Endothelial cell of umbilical vein (primary cell): ENCODE data around the gene JAZF1. TPM values are rescaled to one million over a fixed set of nuclear protein-coding genes. Genes with fewer than 3 reads are reported as not detected.
"Not testable (repeated sequence)": the region's sequence is repeated elsewhere in the genome, so short reads cannot be mapped to it uniquely, and the experiment has no call there.

ENCODE experiments used
- BruUV-seq: library from RNA; stranded (reverse); fragments of 400-500 nt; replicated peaks from 2 replicates; lab custom pipeline; 2021; lab: Mats Ljungman, UMichigan
- CTCF ChIA-PET: fragments of 300-600, 350-600 bp; sonication (Branson Sonifier 250); formaldehyde crosslinking; loops from one replicate; lab custom pipeline; 2021; ENCODE audit warnings: antibody characterized with exemption, inconsistent platforms; lab: Charles Lee
- POLR2A ChIA-PET: fragments of 300-600, 350-600 bp; sonication (Branson Sonifier 250); formaldehyde crosslinking; loops from one replicate; lab custom pipeline; 2021; ENCODE audit warnings: antibody characterized with exemption, inconsistent platforms; lab: Charles Lee
- DNase-seq: peaks from one replicate; pipeline ENCODE4 v3.0.0-alpha.2; 2011; ENCODE audit warnings: low read depth, low spot score
- FAIRE-seq: peaks from 2 replicates; lab custom pipeline; 2011; peaks lifted over from hg19 to GRCh38; lab: Jason Lieb, UNC
- H2AFZ ChIP-seq: 2 replicates; pipeline ENCODE4 v1.6.0; 2012; ENCODE audit warnings: low read depth, low read length, control low read depth, inconsistent platforms
- H3K27ac ChIP-seq: 2 replicates; pipeline ENCODE4 v1.5.1; 2011; ENCODE audit warnings: low read depth, mild to moderate bottlenecking, control low read depth, low read length, moderate library complexity; ENCODE audit not compliant: insufficient read depth
- H3K27me3 ChIP-seq, 2 experiments: 2 replicates each; pipeline versions ENCODE4 v1.6.0 to v1.6.1; 2011; ENCODE audit warnings: low read length in 2 of 2, mixed read lengths in 1 of 2; ENCODE audit not compliant: control insufficient read depth in 2 of 2, insufficient read depth in 2 of 2
- H3K36me3 ChIP-seq, 2 experiments: 2 replicates in 1 of 2; 3 replicates in 1 of 2; pipeline ENCODE4 v1.5.1; 2011; ENCODE audit warnings: low read length in 2 of 2, mild to moderate bottlenecking in 1 of 2, moderate library complexity in 1 of 2; ENCODE audit not compliant: control insufficient read depth in 2 of 2, insufficient read depth in 2 of 2; ENCODE audit errors: extremely low read depth in 1 of 2
- H3K4me1 ChIP-seq: 3 replicates; pipeline ENCODE4 v1.5.1; 2011; ENCODE audit warnings: mild to moderate bottlenecking, low read length; ENCODE audit not compliant: control insufficient read depth, insufficient read depth; ENCODE audit errors: extremely low read depth
- H3K4me2 ChIP-seq: 2 replicates; pipeline ENCODE4 v1.6.1; 2011; ENCODE audit warnings: low read length, control low read depth, mixed read lengths; ENCODE audit not compliant: insufficient read depth
- H3K4me3 ChIP-seq, 3 experiments: fragments of 200-600 bp in 1 of 3; sonication (generic), shearing (Covaris generic) in 1 of 3; replicated peaks in 1 of 3; 2 replicates each; pipeline ENCODE4 v1.5.1; 2011 to 2016; ENCODE audit warnings: control low read depth in 3 of 3, low read length in 3 of 3, mild to moderate bottlenecking in 2 of 3, inconsistent platforms in 1 of 3, low read depth in 1 of 3, moderate library complexity in 1 of 3; ENCODE audit not compliant: insufficient read depth in 1 of 3
- H3K79me2 ChIP-seq: 2 replicates; pipeline ENCODE4 v1.6.0; 2012; ENCODE audit warnings: low read length, inconsistent platforms; ENCODE audit not compliant: control insufficient read depth, insufficient read depth
- H3K9ac ChIP-seq: replicated peaks from 2 replicates; pipeline ENCODE3; 2011; ENCODE audit warnings: low read length, control low read depth; ENCODE audit not compliant: insufficient read depth; ENCODE audit errors: extremely low read depth
- H3K9me1 ChIP-seq: replicated peaks from 3 replicates; pipeline ENCODE4 v1.6.0; 2011; ENCODE audit warnings: mild to moderate bottlenecking, low read length; ENCODE audit not compliant: control insufficient read depth, insufficient read depth; ENCODE audit errors: extremely low read depth
- H3K9me3 ChIP-seq: replicated peaks from 2 replicates; pipeline ENCODE4 v1.5.1; 2012; ENCODE audit warnings: low read length, inconsistent platforms; ENCODE audit not compliant: control insufficient read depth, insufficient read depth
- H4K20me1 ChIP-seq: replicated peaks from 2 replicates; pipeline ENCODE3; 2011; ENCODE audit warnings: mild to moderate bottlenecking, low read length; ENCODE audit not compliant: control insufficient read depth, insufficient read depth; ENCODE audit errors: extremely low read depth
- CTCF ChIP-seq, 2 donors: IDR thresholded peaks; 1 replicate in 1 of 2; 2 replicates in 1 of 2; pipeline ENCODE4 v1.5.1; 2011; ENCODE audit warnings: low read length in 2 of 2, mild to moderate bottlenecking in 2 of 2, moderate library complexity in 2 of 2, control low read depth in 1 of 2, inconsistent platforms in 1 of 2, low read depth in 1 of 2; ENCODE audit not compliant: insufficient read depth in 1 of 2; ENCODE audit errors: extremely low read depth in 1 of 2
- EZH2 ChIP-seq: IDR thresholded peaks from 2 replicates; pipeline ENCODE4 v1.6.1; 2012; ENCODE audit warnings: borderline replicate concordance, low read depth, mild to moderate bottlenecking, moderate library complexity, low read length, inconsistent platforms; ENCODE audit not compliant: severe bottlenecking
- FOS ChIP-seq: IDR thresholded peaks from 2 replicates; pipeline ENCODE4 v1.6.1; 2011; ENCODE audit warnings: mild to moderate bottlenecking, low read length, moderate library complexity, borderline replicate concordance; ENCODE audit not compliant: insufficient read depth
- GATA2 ChIP-seq: IDR thresholded peaks from 2 replicates; pipeline ENCODE4 v1.7.0; 2011; ENCODE audit warnings: low read depth, mild to moderate bottlenecking, moderate library complexity, mixed read lengths, low read length; ENCODE audit not compliant: insufficient read length, insufficient read depth
- JUN ChIP-seq: IDR thresholded peaks from 2 replicates; pipeline ENCODE4 v1.6.1; 2011; ENCODE audit warnings: borderline replicate concordance, low read depth; ENCODE audit not compliant: insufficient read length, insufficient read depth
- MAX ChIP-seq: IDR thresholded peaks from 2 replicates; pipeline ENCODE4 v1.6.1; 2011; ENCODE audit not compliant: insufficient read depth, insufficient read length
- MYC ChIP-seq: IDR thresholded peaks from one replicate; pipeline ENCODE4 v1.6.1; 2011; ENCODE audit warnings: mild to moderate bottlenecking, low read depth, low read length
- POLR2A ChIP-seq: IDR thresholded peaks from 2 replicates; pipeline ENCODE4 v1.6.1; 2012; ENCODE audit warnings: low read depth, mild to moderate bottlenecking, control low read depth, low read length
- POLR2AphosphoS5 ChIP-seq: IDR thresholded peaks from 2 replicates; pipeline ENCODE4 v1.6.1; 2012; ENCODE audit warnings: low read depth, mild to moderate bottlenecking, control low read depth, low read length, moderate library complexity; ENCODE audit not compliant: insufficient read depth
- dilution Hi-C: fragments of 300-500 bp; cut with MboI; formaldehyde crosslinking; loops from one replicate; pipeline ENCODE4 v1.15.0; 2019; ENCODE audit warnings: low sequenced_read_pairs; ENCODE audit not compliant: extremely low pct_ligation_motif_present
- intact Hi-C: fragments of 100-400 bp; cut with micrococcal nuclease; formaldehyde crosslinking; loops from one replicate; pipeline ENCODE4 v1.10.0; 2022
- polyA plus RNA-seq, 4 experiments: library from polyadenylated mRNA; depleted of rRNA in 3 of 4; stranded (reverse) in 3 of 4; unstranded in 1 of 4; fragments of >200 nt; gene quantifications; 2 replicates each; pipeline versions ENCODE4 v1.2.1 to v1.2.3, GENCODE V29; 2011 to 2012; ENCODE audit warnings: missing spikeins in 1 of 4
- total RNA-seq: library from RNA; stranded (reverse); gene quantifications from 2 replicates; pipeline ENCODE4 v1.2.3, GENCODE V29; 2021

The JAZF1 gene
- total and polyA plus RNA-seq, 2 donors (not counting 3 experiments of a cell fraction or from before 2014, with no cell fraction given): 2.5 to 16.9 TPM

DNA sequence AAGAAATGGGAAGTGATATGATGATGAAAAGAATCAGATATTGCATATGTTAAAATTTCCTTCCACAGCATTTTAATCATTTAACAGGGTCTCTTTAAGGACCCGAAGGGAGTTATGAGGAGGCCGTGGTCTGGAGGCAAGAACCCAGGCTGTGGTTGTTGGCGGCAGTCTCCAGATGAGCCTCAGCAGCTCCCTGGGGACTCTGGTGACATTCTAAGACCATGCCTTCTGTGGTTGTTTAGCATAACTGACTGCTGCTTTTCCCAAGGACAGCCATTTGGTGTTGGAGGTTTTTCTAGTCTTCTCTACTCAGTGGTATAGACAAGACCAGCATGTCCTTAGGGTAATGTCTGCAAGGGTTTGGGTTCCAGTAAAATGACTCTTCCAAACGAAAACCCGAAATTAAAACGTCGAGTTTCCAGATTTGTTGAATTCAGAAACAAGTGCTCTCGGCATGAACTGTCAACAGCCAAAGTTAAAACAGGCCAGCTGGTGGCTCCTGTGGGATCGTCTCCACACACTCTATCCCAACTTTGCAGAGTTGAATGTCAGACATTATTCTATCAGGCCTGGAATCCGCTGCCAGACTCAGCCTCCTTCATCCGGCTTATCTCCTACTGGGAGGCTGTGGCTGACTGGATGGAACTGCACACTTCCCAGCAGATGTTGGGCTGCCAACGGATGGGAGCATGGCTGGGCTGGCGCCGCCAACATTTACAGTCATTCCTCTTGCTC, 257.5 kb downstream of the JAZF1 start:
- CTCF ChIA-PET: interaction anchor here (1.0 to 6.8 kb wide), 3 partner anchors 178 to 727 kb away, joined by 3 to 148 read pairs (median 3); no protein-coding TSS in a partner anchor
- intact Hi-C loops: loop anchor here (5.0 to 10.0 kb wide), 3 partner anchors 154 to 318 kb away; no protein-coding TSS in a partner anchor

GRCh38 chr7:27922389-27922788, 258.2 kb downstream of the JAZF1 start:
- H3K4me2 ChIP-seq, H2AFZ ChIP-seq, BruUV-seq, H3K9ac ChIP-seq, dilution Hi-C loops, DNase-seq, H4K20me1 ChIP-seq, H3K27ac ChIP-seq, POLR2A ChIA-PET, H3K9me3 ChIP-seq, H3K79me2 ChIP-seq, FAIRE-seq, H3K9me1 ChIP-seq, H3K4me3 ChIP-seq, H3K27me3 ChIP-seq, H3K36me3 ChIP-seq: not testable (repeated sequence)
- CTCF ChIA-PET: interaction anchor here (1.0 to 6.8 kb wide), 5 partner anchors 78 to 726 kb away, joined by 3 to 148 read pairs (median 4); no protein-coding TSS in a partner anchor
- intact Hi-C loops: loop anchor here (5.0 to 10.0 kb wide), 3 partner anchors 155 to 318 kb away; no protein-coding TSS in a partner anchor
- peaks cover 34% of the 10 kb centered on the region for H3K4me1 ChIP-seq

More for the DNA sequence above, 257.5 kb downstream of the JAZF1 start:
- Histone ChIP-seq H2AFZ (no peak overlapping the region), H3K9me1 (no peaks in the 10 kb centered on the region), H3K36me3 (no peaks in the 10 kb centered on the region), H3K27me3 (no peaks in the 10 kb centered on the region), H3K9me3 (no peaks in the 10 kb centered on the region), H3K4me2 (no peak overlapping the region), H3K27ac (no peak overlapping the region), H3K79me2 (no peaks in the 10 kb centered on the region), H4K20me1 (no peaks in the 10 kb centered on the region), H3K4me3 (no peak overlapping the region), H3K9ac (no peak overlapping the region), H3K4me1 (peaks cover 27% of the 10 kb centered on the region)
- FAIRE-seq (no peak), DNase-seq (no peak)
- BruUV-seq: no TSS peak
- dilution Hi-C loops: no loop called here
- no peak for TF ChIP-seq FOS
- no peak for TF ChIP-seq EZH2
- no peak for TF ChIP-seq GATA2
- TF ChIP-seq MAX: no peak
- TF ChIP-seq POLR2A: no peak
- TF ChIP-seq CTCF (IDR thresholded peaks at IDR 0.05; ENCODE audit: extremely low read depth in 1 of 2, insufficient read depth in 1 of 2, low read depth in 1 of 2, low read length in 2 of 2): no peak
- no peak for TF ChIP-seq JUN
- TF ChIP-seq POLR2AphosphoS5: no peak
- no peak for TF ChIP-seq MYC
- POLR2A ChIA-PET: no interaction called here
